Measurements from ENCODE around the gene CARMIL1. TPM values are rescaled to one million over a fixed set of nuclear protein-coding genes. Genes with fewer than 3 reads are reported as not detected.

CARMIL1 gene
- total RNA-seq, 2 experiments from 2014 or later, result 3.6 to 4.1 TPM

DNA sequence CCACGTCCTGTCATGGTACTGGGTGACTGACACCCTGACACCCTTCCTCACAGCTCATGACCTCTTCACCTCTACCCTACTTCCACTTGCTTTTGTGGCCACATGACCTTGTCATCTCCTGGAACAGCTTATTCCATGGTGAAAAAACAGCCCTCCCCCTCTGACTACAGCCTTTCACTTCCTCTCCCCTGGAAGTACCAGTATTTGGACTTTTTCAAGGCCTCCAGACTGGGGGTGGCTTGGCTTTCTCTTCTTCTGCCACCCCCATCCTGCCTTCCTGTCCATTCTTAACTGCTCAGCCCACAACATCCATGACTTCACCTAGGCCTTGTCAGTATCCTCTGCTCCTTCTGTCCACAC lies 168.4 kb downstream of the CARMIL1 start:
- DNase-seq (no peak), ATAC-seq (peak; percentile 51)
- Mint-ChIP-seq H3K4me3 (no peak overlapping the region), H3K27me3 (no peaks in the 10 kb centered on the region), H3K9me3 (peaks cover 11% of the 10 kb centered on the region), H3K4me1 (ENCODE audit: low read depth) (peaks cover 27% of the 10 kb centered on the region), H3K36me3 (ENCODE audit: low read depth) (peaks cover 12% of the 10 kb centered on the region), H3K27ac (no peak overlapping the region)
- intact Hi-C loops (cut with micrococcal nuclease), result no loop called here
- TF ChIP-seq, protein P1, sequence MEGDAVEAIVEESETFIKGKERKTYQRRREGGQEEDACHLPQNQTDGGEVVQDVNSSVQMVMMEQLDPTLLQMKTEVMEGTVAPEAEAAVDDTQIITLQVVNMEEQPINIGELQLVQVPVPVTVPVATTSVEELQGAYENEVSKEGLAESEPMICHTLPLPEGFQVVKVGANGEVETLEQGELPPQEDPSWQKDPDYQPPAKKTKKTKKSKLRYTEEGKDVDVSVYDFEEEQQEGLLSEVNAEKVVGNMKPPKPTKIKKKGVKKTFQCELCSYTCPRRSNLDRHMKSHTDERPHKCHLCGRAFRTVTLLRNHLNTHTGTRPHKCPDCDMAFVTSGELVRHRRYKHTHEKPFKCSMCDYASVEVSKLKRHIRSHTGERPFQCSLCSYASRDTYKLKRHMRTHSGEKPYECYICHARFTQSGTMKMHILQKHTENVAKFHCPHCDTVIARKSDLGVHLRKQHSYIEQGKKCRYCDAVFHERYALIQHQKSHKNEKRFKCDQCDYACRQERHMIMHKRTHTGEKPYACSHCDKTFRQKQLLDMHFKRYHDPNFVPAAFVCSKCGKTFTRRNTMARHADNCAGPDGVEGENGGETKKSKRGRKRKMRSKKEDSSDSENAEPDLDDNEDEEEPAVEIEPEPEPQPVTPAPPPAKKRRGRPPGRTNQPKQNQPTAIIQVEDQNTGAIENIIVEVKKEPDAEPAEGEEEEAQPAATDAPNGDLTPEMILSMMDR (IDR thresholded peaks at IDR 0.05), result no peak
- ChIA-PET CTCF (interaction anchor here (0.7 kb wide), 1 partner anchor 13 kb away, joined by 3 read pairs; no protein-coding TSS in a partner anchor), POLR2A (no interaction called here)

DNA sequence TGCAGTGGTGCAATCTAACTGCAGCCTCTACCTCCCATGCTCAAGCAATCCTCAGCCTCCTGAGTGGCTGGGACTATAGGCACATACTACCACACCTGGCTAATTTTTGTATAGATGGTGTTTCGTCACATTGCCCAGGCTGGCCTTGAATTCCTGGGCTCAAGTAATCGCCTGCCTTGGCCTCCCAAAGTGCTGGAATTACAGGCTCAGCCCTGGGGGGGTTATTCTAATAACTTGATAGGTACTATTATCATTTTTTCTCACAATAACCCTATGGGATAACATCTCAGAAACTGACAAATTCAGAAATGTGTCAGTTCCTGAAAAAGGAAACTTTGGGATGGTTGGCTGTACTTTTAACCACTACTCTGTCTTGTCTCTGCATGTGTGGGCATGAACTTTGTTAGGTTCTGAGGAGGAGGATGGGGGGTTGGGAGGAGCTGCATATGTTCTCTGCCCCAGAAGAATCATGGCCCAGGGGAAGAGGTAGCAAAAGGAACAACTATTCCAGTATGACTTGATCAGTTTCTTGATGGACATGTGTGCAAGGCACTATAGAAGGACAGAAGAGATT lies 169.9 kb downstream of the CARMIL1 start:
- ChIA-PET POLR2A (interaction anchor here (0.6 kb wide), 1 partner anchor 157 kb away, joined by 4 read pairs; no protein-coding TSS in a partner anchor), CTCF (interaction anchor here (0.9 to 1.2 kb wide), 2 partner anchors 41 to 183 kb away, joined by 3 read pairs; no protein-coding TSS in a partner anchor)
- intact Hi-C loops (cut with micrococcal nuclease), result no loop called here
- Mint-ChIP-seq H3K27ac (no peak overlapping the region), H3K4me3 (no peak overlapping the region), H3K9me3 (peaks cover 11% of the 10 kb centered on the region), H3K4me1 (ENCODE audit: low read depth) (peaks cover 22% of the 10 kb centered on the region), H3K36me3 (ENCODE audit: low read depth) (peaks cover 12% of the 10 kb centered on the region), H3K27me3 (no peaks in the 10 kb centered on the region)
- ATAC-seq (no peak), DNase-seq (no peak)
- TF ChIP-seq, protein P1 (IDR thresholded peaks at IDR 0.05), result no peak

DNA sequence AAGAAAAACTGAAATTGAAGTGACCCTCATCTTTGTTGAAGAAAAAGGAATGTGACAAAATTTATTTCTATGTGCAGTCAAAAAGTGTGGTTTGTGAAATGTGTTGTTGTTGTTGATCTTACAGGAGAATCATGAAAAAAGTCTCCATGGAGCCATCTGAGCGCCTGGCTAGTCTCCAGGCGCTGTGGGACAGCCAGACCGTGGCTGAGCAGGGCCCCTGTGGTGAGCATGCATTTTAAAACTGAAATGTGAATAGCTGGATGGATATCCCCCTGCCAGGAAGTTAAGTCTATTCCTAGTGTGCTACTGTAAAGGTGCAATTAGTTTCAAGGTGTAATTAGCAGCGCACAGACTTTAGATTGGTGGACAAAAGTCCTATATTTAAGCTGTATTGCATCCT lies 170.6 kb downstream of the CARMIL1 start:
- H3K4me3 Mint-ChIP-seq, result no peak overlapping the region
- ChIA-PET POLR2A (interaction anchor here (0.6 kb wide), 1 partner anchor 157 kb away, joined by 4 read pairs; no protein-coding TSS in a partner anchor), CTCF (interaction anchor here (0.9 kb wide), 1 partner anchor 40 kb away, joined by 3 read pairs; no protein-coding TSS in a partner anchor)
- no peak overlapping the region for H3K27ac Mint-ChIP-seq
- no peaks in the 10 kb centered on the region for H3K27me3 Mint-ChIP-seq
- intact Hi-C loops (cut with micrococcal nuclease), result no loop called here
- peaks cover 8% of the 10 kb centered on the region for H3K36me3 Mint-ChIP-seq (ENCODE audit: low read depth)
- TF ChIP-seq, protein P1 (IDR thresholded peaks at IDR 0.05), result no peak
- no peak for ATAC-seq
- peaks cover 22% of the 10 kb centered on the region for H3K4me1 Mint-ChIP-seq (ENCODE audit: low read depth)
- no peak for DNase-seq
- peaks cover 11% of the 10 kb centered on the region for H3K9me3 Mint-ChIP-seq

DNA sequence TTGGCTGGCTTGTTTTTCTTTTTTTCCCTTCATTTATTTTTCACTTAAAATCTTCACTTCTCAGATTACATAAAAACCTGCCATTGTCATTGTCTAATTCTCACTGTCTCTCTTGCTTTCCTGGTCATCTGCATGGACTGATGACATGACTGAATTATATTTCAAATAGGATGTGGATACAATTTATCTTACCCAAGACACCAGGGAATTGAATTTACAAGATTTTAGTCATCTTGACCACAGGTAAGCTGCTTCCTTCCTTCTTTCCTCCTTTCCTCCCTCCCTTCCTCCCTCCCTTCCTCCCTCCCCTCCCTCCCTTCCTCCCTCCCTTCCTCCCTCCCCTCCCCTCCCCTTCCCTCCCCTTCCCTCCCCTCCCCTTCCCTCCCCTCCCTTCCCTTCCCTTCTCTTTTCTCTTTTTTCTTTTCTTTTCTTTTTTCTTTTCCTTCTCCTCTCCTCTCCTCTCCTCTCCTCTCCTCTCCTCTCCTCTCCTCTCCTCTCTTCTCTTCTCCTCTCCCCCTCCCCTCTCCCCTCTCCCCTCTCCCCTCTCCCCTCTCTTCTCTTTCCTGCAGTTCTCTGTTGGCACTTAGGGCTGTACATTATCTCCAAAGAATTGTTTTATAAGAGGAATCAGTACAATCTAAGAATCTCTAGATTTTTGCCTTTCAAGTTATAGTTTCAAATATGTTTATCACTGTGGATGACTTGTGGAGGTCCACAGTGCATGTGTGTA lies 171.5 kb downstream of the CARMIL1 start:
- intact Hi-C loops (cut with micrococcal nuclease), result no loop called here
- CTCF ChIA-PET, result no interaction called here
- TF ChIP-seq, protein P1 (IDR thresholded peaks at IDR 0.05), result no peak
- POLR2A ChIA-PET, result no interaction called here
- DNase-seq (no peak), ATAC-seq (no peak)
- peaks cover 3% of the 10 kb centered on the region for H3K36me3 Mint-ChIP-seq (ENCODE audit: low read depth)
- no peak overlapping the region for H3K4me3 Mint-ChIP-seq
- H3K27ac Mint-ChIP-seq, result no peak overlapping the region
- H3K4me1 Mint-ChIP-seq (ENCODE audit: low read depth), result peaks cover 22% of the 10 kb centered on the region
- H3K27me3 Mint-ChIP-seq, result no peaks in the 10 kb centered on the region
- H3K9me3 Mint-ChIP-seq, result peaks cover 7% of the 10 kb centered on the region

DNA sequence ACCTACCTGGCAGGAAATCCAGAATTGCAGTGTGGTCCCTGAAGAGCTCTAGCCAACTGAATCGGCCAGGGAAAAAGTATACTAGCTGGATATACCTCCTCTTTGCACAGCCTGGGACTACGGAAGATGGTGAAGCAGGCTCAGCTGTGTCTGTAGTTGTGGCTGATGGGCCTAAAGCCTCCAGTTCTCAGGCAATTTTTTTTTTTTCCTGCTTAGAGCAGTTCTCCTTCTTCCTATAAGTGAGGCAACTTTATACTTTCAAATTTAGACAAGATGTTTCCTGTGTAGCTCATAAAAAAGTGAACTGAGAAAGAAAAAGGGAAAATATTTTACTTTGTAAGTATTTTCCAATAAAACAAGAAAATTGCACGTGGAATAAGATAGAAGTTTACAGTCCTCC lies 172.9 kb downstream of the CARMIL1 start:
- ATAC-seq (no peak), DNase-seq (no peak)
- ChIA-PET POLR2A (no interaction called here), CTCF (no interaction called here)
- Mint-ChIP-seq H3K27ac (no peak overlapping the region), H3K4me3 (no peak overlapping the region), H3K36me3 (ENCODE audit: low read depth) (no peaks in the 10 kb centered on the region), H3K9me3 (no peaks in the 10 kb centered on the region), H3K27me3 (no peaks in the 10 kb centered on the region), H3K4me1 (ENCODE audit: low read depth) (peaks cover 14% of the 10 kb centered on the region)
- intact Hi-C loops (cut with micrococcal nuclease), result no loop called here
- TF ChIP-seq, protein P1 (IDR thresholded peaks at IDR 0.05), result no peak

Data from activated CD8-positive, alpha-beta T cell treated with anti-CD3 and anti-CD28 coated beads for 36 hours (primary cell).